Keratinocyte (primary cell): ENCODE data around the gene CLIP4.

ENCODE experiments used
- EZH2 ChIP-seq: IDR thresholded peaks from one replicate; pipeline ENCODE4 v1.6.1; 2012; ENCODE audit warnings: inconsistent platforms, mild to moderate bottlenecking, low read length, moderate library complexity
- TF ChIP-seq, protein P1 (sequence below), 3 experiments: IDR thresholded peaks in 1 of 3; conservative IDR thresholded peaks in 1 of 3; optimal IDR thresholded peaks in 1 of 3; 2 replicates in 2 of 3; 3 replicates in 1 of 3; pipeline versions ENCODE3 to v1.5.1; 2011; ENCODE audit warnings: low read length in 3 of 3, mild to moderate bottlenecking in 3 of 3, moderate library complexity in 2 of 3, control low read depth in 1 of 3, inconsistent platforms in 1 of 3; ENCODE audit not compliant: insufficient read depth in 2 of 3; ENCODE audit errors: extremely low read depth in 1 of 3

DNA sequence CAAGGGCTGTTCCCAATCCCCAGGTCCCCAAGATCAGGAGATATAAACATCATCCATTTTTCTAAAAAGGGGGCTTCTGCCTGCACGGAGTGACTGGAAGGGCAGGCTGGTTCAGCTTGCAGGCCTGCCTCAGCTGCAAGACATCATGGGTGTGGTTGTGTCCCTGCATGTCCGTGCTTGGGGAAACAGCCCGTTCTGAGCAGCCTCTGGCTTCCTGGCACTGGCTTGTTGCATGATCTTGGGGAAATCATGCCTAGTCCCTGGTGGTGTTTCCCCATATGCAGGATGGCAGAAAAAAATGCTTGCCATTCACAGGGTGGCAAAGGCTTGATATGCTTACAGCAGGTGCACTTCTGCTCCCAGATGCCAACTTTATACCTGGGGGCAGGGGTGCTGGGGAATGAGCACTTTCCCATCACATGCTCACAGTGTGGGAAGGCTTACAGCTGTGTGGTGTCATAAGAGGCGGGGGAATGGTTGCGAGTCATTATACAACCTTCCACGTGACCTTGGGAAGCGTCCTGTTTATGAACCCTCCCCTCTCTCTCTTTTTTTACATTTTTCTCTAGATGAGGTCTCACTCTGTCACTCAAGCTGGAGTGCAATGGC lies 48.1 kb upstream of the CLIP4 start:
- no peak for TF ChIP-seq EZH2
- TF ChIP-seq, protein P1, sequence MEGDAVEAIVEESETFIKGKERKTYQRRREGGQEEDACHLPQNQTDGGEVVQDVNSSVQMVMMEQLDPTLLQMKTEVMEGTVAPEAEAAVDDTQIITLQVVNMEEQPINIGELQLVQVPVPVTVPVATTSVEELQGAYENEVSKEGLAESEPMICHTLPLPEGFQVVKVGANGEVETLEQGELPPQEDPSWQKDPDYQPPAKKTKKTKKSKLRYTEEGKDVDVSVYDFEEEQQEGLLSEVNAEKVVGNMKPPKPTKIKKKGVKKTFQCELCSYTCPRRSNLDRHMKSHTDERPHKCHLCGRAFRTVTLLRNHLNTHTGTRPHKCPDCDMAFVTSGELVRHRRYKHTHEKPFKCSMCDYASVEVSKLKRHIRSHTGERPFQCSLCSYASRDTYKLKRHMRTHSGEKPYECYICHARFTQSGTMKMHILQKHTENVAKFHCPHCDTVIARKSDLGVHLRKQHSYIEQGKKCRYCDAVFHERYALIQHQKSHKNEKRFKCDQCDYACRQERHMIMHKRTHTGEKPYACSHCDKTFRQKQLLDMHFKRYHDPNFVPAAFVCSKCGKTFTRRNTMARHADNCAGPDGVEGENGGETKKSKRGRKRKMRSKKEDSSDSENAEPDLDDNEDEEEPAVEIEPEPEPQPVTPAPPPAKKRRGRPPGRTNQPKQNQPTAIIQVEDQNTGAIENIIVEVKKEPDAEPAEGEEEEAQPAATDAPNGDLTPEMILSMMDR (optimal IDR thresholded peaks at IDR 0.05 in 1 of 3, IDR thresholded peaks at IDR 0.05 in 1 of 3, conservative IDR thresholded peaks at IDR 0.05 in 1 of 3; ENCODE audit: extremely low read depth in 1 of 3, insufficient read depth in 2 of 3, low read length in 3 of 3) = no peak
